Endodermal cell (in vitro differentiated cells): ENCODE results near the gene INKA2. TPM values are rescaled to one million over a fixed set of nuclear protein-coding genes. Genes with fewer than 3 reads are reported as not detected.

ENCODE experiments used
- DNase-seq: peaks from one replicate; pipeline ENCODE4 v3.0.0-alpha.2; 2017
- H3K27ac ChIP-seq: 2 replicates; pipeline ENCODE4 v1.5.1; 2013; ENCODE audit warnings: mild to moderate bottlenecking, low read depth, low read length, moderate library complexity
- H3K27me3 ChIP-seq: 2 replicates; pipeline ENCODE4 v1.6.1; 2013; ENCODE audit warnings: mild to moderate bottlenecking, low read length, moderate library complexity; ENCODE audit not compliant: insufficient read depth, control insufficient read depth, poor library complexity, severe bottlenecking
- H3K36me3 ChIP-seq: 2 replicates; pipeline ENCODE4 v1.7.0; 2013; ENCODE audit warnings: mild to moderate bottlenecking, low read length, moderate library complexity; ENCODE audit not compliant: control insufficient read depth, insufficient read depth
- H3K4me1 ChIP-seq: one replicate; pipeline ENCODE4 v1.7.0; 2013; ENCODE audit warnings: low read length; ENCODE audit not compliant: control insufficient read depth, insufficient read depth
- H3K4me3 ChIP-seq: 2 replicates; pipeline ENCODE4 v1.5.1; 2013; ENCODE audit warnings: mild to moderate bottlenecking, low read length, moderate library complexity
- H3K9ac ChIP-seq: 2 replicates; pipeline ENCODE4 v1.6.1; 2013; ENCODE audit warnings: mild to moderate bottlenecking, low read length, moderate library complexity; ENCODE audit not compliant: poor library complexity, severe bottlenecking; ENCODE audit errors: extremely low read depth
- H3K9me3 ChIP-seq: 2 replicates; pipeline ENCODE4 v1.6.1; 2013; ENCODE audit warnings: mild to moderate bottlenecking, low read length, moderate library complexity; ENCODE audit not compliant: control insufficient read depth
- H3K27ac Mint-ChIP-seq: 2 replicates; pipeline ENCODE4 v1.8.0; 2020; ENCODE audit warnings: mixed read lengths
- H3K27me3 Mint-ChIP-seq: 2 replicates; pipeline ENCODE4 v1.8.0; 2021; ENCODE audit warnings: mild to moderate bottlenecking, mixed read lengths; ENCODE audit not compliant: insufficient read depth
- H3K36me3 Mint-ChIP-seq: 2 replicates; pipeline ENCODE4 v1.8.0; 2020; ENCODE audit warnings: low read depth, mixed read lengths
- H3K4me1 Mint-ChIP-seq: 2 replicates; pipeline ENCODE4 v1.8.0; 2020; ENCODE audit warnings: mixed read lengths
- H3K4me3 Mint-ChIP-seq: 2 replicates; pipeline ENCODE4 v1.8.0; 2020; ENCODE audit warnings: mild to moderate bottlenecking, moderate library complexity, mixed read lengths
- H3K9me3 Mint-ChIP-seq: 2 replicates; pipeline ENCODE4 v1.8.0; 2020; ENCODE audit warnings: mild to moderate bottlenecking, mixed read lengths
- WGBS, 2 experiments: methylation state at CpG; one replicate each; pipeline versions ENCODE4 v1.1.5 to v1.1.7; 2013; ENCODE audit warnings: missing lambda C conversion rate in 2 of 2, mixed read lengths in 1 of 2; ENCODE audit not compliant: insufficient coverage in 1 of 2, insufficient read length in 1 of 2; 5-methylcytosine and 5-hydroxymethylcytosine counted together
- total RNA-seq, 2 donors: library from RNA; stranded (reverse); fragmentation: NEBNext Ultra II Directional in 1 of 2; extraction: Animal tissue kit (Norgen Biotek cat#: 25700) in 1 of 2; gene quantifications; 2 replicates in 1 of 2; 3 replicates in 1 of 2; pipeline ENCODE4 v1.2.1, GENCODE V29; 2021
- TF ChIP-seq, protein P1 (sequence below): fragments of 200-600 bp; sonication (generic); conservative IDR thresholded peaks from 2 replicates; pipeline ENCODE4 v1.5.0; 2021; ENCODE audit warnings: antibody characterized with exemption, mild to moderate bottlenecking

The INKA2 gene
- total RNA-seq, 2 donors from 2014 or later: 1.4 to 1.9 TPM

- no peaks in the 10 kb centered on the region for H3K9me3 Mint-ChIP-seq
- no peaks in the 10 kb centered on the region for H3K36me3 Mint-ChIP-seq
- peak; percentile 87 for DNase-seq
- no peak overlapping the region for H3K4me3 ChIP-seq
- no peaks in the 10 kb centered on the region for H3K36me3 ChIP-seq
- peaks cover 5% of the 10 kb centered on the region for H3K4me1 ChIP-seq
- no peak overlapping the region for H3K27ac Mint-ChIP-seq
- peaks cover 24% of the 10 kb centered on the region for H3K27me3 Mint-ChIP-seq
- H3K27me3 ChIP-seq: peaks cover 4% of the 10 kb centered on the region
- H3K9ac ChIP-seq: no peak overlapping the region
- no peaks in the 10 kb centered on the region for H3K9me3 ChIP-seq
- WGBS, 2 experiments: 46 to 47% methylated on average over 3 of the region's 3 CpGs
- no peak overlapping the region for H3K4me3 Mint-ChIP-seq
- H3K27ac ChIP-seq: no peak overlapping the region
- peaks cover 2% of the 10 kb centered on the region for H3K4me1 Mint-ChIP-seq
- TF ChIP-seq, protein P1, sequence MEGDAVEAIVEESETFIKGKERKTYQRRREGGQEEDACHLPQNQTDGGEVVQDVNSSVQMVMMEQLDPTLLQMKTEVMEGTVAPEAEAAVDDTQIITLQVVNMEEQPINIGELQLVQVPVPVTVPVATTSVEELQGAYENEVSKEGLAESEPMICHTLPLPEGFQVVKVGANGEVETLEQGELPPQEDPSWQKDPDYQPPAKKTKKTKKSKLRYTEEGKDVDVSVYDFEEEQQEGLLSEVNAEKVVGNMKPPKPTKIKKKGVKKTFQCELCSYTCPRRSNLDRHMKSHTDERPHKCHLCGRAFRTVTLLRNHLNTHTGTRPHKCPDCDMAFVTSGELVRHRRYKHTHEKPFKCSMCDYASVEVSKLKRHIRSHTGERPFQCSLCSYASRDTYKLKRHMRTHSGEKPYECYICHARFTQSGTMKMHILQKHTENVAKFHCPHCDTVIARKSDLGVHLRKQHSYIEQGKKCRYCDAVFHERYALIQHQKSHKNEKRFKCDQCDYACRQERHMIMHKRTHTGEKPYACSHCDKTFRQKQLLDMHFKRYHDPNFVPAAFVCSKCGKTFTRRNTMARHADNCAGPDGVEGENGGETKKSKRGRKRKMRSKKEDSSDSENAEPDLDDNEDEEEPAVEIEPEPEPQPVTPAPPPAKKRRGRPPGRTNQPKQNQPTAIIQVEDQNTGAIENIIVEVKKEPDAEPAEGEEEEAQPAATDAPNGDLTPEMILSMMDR: peak; percentile 83
Measured at GRCh38 chr1:111747282-111747734, 8.1 kb upstream of the INKA2 start.

- H3K9me3 ChIP-seq: no peaks in the 10 kb centered on the region
- H3K36me3 ChIP-seq: no peaks in the 10 kb centered on the region
- Mint-ChIP-seq H3K27me3 (peaks cover 29% of the 10 kb centered on the region), H3K4me3 (no peak overlapping the region), H3K36me3 (no peaks in the 10 kb centered on the region), H3K4me1 (peaks cover 2% of the 10 kb centered on the region), H3K27ac (no peak overlapping the region), H3K9me3 (no peaks in the 10 kb centered on the region)
- 87 to 100% methylated on average over 2 of the region's 2 CpGs for WGBS, 2 experiments
- H3K27me3 ChIP-seq: peaks cover 11% of the 10 kb centered on the region
- peaks cover 5% of the 10 kb centered on the region for H3K4me1 ChIP-seq
- no peak for DNase-seq
- H3K4me3 ChIP-seq: no peak overlapping the region
- H3K9ac ChIP-seq: no peak overlapping the region
- no peak overlapping the region for H3K27ac ChIP-seq
- TF ChIP-seq, protein P1: no peak
Measured at GRCh38 chr1:111746614-111746999, 7.4 kb upstream of the INKA2 start.

GRCh38 chr1:111745675-111746613 is 6.7 kb upstream of the INKA2 start:
- TF ChIP-seq, protein P1: no peak
- no peak overlapping the region for H3K27ac Mint-ChIP-seq
- H3K27me3 ChIP-seq: peaks cover 18% of the 10 kb centered on the region
- no peak for DNase-seq
- H3K4me3 Mint-ChIP-seq: no peak overlapping the region
- no peaks in the 10 kb centered on the region for H3K9me3 Mint-ChIP-seq
- no peaks in the 10 kb centered on the region for H3K36me3 ChIP-seq
- WGBS, 2 experiments: 91 to 95% methylated on average over 7 to 9 of the region's 9 CpGs
- no peak overlapping the region for H3K27ac ChIP-seq
- peaks cover 32% of the 10 kb centered on the region for H3K27me3 Mint-ChIP-seq
- H3K4me1 ChIP-seq: peaks cover 5% of the 10 kb centered on the region
- no peaks in the 10 kb centered on the region for H3K9me3 ChIP-seq
- no peaks in the 10 kb centered on the region for H3K36me3 Mint-ChIP-seq
- no peak overlapping the region for H3K4me3 ChIP-seq
- H3K4me1 Mint-ChIP-seq: peaks cover 2% of the 10 kb centered on the region
- H3K9ac ChIP-seq: no peak overlapping the region
